ENCODE results near the gene FBXW5.

FBXW5 gene, protein sequence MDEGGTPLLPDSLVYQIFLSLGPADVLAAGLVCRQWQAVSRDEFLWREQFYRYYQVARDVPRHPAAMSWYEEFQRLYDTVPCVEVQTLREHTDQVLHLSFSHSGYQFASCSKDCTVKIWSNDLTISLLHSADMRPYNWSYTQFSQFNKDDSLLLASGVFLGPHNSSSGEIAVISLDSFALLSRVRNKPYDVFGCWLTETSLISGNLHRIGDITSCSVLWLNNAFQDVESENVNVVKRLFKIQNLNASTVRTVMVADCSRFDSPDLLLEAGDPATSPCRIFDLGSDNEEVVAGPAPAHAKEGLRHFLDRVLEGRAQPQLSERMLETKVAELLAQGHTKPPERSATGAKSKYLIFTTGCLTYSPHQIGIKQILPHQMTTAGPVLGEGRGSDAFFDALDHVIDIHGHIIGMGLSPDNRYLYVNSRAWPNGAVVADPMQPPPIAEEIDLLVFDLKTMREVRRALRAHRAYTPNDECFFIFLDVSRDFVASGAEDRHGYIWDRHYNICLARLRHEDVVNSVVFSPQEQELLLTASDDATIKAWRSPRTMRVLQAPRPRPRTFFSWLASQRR

DNA sequence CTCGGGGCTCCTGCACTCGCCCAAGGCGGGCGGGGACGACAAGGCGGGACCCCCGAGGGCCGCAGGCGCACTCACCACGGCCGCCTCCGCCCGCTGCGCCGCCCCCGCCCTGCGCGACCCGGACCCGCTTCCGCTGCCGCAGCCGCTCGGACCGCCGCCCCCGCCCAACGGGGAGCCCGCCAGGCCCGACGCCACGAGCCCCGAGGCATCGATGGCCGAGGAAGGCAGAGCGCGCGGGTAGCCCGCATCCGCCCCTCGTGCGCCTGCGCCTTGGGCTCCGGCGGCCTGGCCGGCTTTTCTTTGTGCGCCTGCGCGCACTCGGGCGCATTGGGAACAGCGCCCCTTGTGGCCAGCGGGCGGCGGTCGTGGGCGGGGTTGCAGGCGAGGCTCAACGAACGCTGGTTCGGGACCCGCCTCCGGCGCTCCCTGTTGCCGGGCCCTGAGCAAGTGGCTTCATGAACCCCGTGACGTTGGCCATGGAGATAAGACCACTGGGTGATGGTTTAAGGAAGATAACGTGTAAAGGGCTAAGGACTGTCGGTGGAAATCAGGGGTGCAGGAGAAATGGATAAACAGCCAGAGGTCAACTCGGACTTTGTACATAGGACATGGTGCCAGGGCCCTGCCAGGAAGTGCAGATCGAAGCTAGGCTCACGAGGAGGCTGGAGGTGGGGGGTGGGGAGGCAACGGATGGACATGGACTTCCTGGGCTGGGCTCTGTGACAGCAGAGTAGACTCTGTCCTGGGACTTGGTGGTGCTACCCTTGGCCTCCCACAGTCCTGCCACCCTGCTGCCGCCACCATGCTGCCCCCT lies at the start of gene FBXW5, which contains the start of gene C8G:
Gene FBXW5 (minus strand): TSS at position 220 of the 814 bp plus-strand sequence. CDS start 655 bp downstream, outside the sequence.
Gene C8G (plus strand): TSS at position 725 of the 814 bp plus-strand sequence. CDS start 78 bp downstream, at position 803.
- DNase-seq: peak; percentile 44

DNA sequence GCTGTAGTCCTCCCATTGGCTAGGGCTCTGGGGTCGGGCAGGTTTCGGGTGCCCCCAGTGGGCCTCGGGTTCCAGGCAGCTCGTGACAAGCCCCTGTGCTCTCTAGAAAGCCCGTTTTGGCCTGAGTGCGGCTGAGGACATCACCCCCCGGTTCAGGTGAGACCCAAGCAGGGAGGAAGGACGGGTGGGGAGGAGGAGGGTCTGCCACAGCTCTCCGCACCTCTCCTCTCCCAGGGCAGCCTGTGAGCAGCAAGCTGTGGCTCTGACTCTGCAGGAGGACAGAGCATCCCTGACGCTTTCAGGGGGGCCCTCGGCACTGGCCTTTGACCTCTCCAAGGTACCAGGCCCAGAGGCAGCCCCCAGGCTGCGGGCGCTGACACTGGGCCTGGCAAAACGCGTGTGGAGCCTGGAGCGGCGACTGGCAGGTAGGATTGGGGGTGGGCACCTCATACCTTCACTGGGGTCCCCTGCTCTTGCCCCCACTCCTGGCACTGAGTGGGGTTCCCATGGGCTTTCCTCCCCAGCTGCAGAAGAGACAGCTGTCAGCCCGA lies 48.4 kb upstream of the FBXW5 start:
- no peak for DNase-seq

DNA sequence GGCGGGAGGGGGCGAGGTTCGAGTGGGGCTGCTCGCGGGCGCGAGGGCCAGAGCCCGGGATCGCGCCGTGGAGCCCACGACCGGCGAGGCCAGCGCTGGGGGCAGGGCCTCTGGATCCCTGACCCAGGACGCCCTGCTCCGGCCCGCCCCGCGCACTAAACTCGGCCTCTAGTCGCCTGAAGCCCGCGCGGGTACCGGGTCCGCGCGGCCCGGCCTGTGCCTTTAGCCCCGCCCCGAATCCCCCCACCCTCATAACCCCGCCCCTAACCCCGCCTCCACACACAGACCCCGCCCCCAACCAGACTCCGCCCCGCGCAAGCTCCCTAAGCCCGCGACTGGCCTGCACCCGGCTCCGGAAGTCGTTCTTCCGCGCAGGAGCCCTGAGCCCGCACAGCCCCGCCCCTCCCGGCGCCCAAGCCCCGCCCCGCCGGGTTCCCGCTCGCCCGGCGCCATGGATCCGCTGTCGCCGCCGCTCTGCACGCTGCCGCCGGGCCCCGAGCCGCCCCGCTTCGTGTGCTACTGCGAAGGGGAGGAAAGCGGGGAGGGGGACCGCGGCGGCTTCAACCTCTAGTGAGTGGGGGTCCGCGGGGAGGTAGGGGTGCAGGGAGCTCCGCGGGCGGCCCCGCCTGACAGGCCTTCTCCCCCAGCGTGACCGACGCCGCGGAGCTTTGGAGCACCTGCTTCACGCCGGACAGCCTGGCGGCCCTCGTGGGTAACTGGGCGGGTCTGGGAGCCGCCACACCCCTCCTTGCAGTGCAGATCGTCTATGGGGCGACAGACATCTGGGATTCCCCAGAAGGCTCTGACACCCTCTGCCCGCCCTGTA lies 47.7 kb upstream of the FBXW5 start, which contains the start of gene PAXX:
Gene PAXX (plus strand): TSS at position 430 of the 826 bp plus-strand sequence. CDS start 22 bp downstream, at position 452.
- no peak for DNase-seq

DNA sequence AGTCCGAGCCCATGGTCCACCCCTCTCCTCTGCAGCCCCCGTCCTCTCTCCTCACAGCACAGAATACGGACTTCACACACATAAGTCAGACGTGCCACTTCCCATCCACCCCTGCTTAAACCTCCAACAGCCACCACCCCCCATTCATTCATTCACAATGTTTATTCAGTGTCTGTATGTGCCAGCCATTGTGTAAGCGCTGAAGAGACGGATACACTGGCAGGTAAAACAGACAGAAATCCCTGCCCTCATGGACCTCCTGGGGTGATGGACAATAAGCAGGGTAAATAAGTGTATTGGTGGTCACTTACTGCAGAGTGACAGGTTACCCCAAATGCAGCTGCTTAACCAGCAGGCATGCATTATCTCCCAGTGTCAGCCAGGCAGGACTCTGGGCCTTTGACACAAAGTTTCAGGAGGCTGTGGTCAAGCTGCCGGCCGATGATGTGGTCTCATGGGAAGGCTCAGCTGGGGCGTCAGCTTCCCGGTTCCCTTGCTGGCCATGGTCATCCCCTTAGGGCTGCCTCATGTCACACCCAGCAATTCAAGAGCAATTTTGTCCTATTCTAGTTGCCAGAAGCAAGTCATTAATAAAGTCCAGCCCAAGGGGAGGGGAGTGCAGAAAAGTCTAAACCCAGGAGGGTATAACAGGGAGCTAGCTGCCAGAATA lies 45.8 kb upstream of the FBXW5 start:
- DNase-seq: no peak

DNA sequence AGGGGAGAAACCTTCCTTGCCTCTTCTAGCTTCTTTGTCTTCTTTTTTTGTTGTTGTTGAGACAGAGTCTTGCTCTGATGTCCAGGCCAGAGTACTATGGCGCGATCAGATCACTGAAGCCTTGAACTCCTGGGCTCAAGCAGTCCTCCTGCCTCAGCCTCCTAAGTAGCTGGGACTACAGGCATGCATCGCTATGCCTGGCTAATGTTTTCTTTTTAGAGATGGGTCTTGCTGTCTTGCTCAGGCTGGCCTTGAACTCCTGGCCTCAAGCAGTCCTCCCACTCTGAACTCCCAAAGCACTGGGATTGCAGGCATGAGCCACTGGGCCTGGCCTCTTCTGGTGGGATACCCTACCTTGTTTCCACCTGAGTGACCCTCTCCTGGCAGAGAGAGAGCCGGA lies 44.3 kb upstream of the FBXW5 start:
- DNase-seq: no peak

DNA sequence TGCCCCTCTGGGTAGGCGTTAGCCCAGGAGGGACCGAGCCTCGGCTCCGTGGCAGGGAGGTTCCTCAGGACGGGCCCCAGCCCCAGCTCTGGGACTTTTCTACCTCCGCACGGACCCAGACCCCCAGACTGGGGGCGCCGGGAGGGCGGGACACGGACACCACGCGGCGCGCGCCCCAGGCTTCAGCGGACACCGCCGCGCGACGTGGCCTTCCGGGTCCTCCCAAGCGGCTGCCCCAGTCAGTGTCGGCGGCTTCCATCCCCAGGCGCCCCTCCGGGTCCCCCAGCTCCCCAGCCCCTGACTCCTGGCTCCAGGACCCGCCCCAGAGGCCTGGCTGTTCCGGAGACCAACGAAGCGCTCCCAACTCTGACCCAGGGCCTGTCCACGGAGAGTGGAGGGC lies 41.3 kb upstream of the FBXW5 start:
- DNase-seq: no peak

DNA sequence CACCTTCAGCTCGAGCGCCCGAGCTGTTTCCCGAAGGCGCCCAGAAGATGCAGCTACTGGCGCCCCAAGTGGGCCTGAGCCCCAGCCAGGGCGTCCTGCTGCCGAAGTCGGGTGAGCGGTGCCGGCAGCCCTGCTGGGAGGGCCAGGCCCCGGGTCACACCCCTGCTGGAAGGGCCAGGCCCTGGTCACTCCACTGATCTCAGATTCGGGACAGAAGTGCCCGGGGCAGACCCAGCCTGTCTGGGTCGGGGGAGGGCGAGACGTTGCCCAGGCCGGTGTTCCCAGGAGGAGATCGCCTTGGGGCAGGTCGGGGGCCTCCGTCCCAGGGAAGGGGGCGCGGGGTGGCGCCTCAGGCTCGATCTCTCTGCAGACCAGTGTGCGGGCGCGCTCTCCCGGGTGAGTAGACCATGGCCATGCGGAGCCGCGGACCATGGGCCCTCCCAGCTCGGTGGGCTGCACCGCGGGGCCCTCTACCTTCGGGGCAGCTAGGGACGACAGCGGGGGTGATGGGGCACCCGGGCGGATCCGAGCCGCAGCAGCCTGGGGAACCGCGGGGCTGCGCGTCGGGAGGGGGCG lies 40.6 kb upstream of the FBXW5 start:
- no peak for DNase-seq

DNA sequence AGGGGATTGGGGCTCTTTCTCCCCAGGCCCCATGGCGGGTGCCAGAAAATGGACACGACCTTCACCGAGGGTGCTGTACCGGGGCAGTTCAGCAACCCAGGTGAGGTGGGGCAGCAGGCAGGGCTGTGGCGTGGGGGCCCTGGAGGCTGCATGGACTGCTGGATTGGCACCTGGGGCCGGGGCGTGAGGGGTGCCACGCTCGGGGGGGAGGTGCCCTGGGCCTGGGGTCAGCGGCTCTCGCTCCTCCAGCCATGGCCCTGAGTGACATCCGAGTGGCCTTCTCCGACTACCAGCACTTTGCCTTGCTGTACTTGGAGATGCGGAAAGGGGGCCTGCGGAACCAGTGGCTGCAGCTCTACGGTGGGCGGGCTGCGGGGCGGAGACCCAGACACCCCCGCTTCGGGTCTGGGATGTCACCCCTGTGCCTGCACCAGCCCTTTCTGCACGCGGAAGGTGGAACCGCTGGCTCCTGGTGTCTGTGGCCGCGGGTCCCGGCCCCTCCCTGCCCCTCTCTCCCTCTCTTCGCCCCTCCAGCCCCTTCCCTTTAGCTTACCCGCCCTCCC lies 40.0 kb upstream of the FBXW5 start:
- no peak for DNase-seq

DNA sequence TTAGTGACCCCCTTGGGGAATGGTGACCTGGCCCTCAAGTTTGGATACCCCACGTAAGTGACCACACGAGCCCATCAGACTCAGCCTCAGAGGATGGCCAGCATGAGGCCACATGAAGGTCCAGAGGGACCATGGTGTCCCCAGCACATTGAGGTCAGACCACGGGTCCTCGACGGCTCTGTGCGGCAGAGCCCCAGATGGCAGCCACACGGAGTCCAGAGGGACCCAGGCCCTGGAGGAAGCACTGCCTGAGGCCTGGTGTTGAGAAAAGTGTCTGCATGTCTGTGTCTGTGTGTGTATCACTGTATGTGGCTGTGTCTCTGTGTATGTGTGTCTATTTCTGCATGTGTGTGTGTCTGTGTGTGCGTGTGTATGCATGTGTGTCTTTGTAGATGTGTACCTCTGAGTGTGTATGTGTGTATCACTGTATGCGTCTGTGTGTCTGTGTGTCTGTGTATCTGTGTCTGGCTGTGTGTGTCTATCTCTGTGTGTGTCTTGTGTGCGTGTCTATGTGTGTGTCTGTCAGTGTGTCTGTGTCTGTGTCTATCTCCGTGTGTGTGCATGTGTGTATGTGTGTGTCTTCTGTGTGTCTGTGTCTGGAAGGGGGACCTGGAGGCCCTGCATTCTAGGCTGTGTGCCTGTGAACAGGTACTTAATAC lies 39.2 kb upstream of the FBXW5 start:
- no peak for DNase-seq

DNA sequence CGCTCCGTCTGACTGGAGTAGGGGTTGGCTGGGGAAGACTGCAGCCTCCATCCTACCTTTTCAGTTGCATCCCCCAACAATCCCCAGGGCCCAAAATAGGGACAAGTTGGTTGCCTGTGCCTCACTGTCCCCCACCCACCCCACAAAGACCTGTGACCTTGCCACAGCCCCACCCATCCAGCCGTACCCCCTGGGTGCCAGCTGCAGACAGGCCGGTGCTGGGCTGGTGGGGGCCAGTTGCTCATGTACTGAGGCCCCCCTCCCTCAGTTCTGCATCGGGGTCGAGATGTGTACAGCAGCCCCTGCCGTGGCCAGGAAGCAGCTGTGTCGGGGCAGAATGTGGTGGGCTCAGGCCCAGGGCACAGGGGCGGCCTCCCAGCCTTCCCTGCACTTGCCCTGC lies 38.6 kb upstream of the FBXW5 start:
- no peak for DNase-seq

DNA sequence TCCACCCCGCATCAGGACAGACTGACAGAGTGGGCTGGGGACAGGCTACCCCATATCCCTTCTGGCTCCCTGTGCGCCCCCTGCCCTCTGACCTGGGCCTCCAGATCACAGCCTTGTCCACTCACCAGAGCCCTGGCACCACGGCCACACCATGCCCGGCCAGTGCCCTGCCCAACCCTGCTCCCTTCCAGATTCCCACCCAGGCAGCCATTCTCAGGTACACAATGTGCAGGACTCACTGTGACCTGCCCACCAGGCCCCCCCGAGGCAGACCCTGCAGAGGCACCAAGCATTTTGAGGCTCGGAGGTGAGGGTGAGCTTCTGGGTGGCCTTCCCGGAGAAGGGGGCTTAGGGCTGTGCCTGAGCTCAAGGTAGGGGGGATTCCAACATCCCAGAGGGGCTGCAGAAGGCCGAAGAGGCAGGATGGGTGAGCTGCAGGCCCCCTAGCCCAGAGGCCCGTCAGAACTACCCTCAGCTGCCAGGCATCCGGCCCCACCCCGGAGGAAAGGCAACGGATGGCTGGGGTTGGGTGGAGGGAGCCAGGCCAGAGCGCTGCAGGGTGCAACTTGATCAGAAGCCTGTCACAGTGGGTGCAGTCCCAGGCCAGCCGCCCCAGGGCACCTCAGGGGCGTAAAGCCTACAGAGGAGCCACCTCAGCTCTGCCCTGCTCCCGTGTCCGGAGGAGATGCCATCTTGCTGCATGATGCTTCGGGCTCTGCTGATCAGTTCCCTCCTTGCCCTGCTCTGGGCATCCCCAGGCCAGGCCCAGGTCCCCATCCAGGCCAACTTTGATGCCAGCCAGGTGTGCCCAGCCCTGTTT lies 37.9 kb upstream of the FBXW5 start, which contains the start of gene LCNL1:
Gene LCNL1 (plus strand): TSS at position 762 of the 820 bp plus-strand sequence. CDS start 594 bp downstream, outside the sequence.
- no peak for DNase-seq

DNA sequence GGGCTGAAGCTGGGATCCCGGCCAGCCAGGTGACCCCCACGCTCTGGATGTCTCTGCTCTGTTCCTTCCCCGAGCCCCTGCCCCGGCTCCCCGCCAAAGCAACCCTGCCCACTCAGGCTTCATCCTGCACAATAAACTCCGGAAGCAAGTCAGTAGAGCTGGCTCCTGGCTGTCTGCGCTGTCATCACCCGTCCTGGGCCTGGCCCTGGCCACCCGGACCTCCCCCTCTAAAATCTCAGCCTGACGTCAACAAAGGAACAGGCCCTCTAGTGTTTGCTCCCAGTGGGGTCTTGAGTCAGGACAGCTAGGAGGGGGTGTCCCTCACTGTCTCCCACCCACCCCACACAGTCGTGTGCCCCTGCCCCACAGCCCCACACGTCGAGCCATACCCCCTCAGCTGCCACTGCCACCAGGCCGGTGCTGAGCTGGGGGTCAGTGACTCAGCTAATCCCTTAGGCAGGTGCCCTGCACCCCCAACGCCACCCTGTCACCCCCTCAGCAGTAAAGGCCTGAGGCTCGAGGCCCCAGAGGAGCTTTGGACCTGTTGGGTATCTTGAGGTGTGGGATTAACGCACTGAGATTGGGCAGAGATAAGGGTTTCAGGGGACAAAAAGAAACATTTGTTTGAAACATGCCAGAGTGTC lies 37.2 kb upstream of the FBXW5 start:
- DNase-seq: no peak

DNA sequence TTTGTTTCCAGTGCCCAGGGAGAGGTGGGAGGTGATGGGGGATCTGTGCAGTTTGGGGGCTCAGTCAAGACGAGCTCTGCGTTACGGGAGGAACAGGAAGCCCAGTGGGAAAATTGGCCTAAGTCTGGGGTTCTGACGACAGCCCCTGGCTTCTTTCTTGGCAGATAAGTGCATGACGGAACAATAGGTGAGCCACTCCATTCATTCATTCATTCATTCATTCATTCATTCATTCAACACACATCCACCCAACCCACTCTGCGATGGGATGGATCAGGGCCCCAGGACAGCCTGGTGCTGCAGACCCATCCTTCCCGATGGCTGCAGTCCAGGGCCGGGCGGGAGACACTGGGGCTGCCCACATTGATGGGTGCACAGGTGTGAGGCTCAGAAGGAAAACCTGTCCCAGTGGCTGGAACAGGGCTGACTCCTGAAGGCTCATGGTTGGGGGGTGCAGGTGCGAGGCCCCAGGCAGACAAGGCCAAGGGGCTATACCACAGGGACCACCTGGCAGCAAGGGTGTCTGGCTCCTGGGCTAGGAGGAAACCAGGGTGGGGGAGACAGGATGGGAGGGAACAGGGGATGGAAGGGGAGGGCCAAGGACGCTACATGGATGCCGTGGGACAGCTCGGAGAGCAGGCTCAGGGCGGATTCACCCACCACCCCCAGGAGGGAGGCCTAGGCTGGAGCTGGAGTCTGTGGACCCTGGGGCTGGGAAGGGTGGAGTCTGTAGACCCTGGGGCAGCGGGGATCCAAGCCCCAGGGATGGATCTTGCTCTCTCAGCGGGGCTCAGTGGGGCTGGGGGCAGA lies 36.3 kb upstream of the FBXW5 start:
- DNase-seq: no peak

DNA sequence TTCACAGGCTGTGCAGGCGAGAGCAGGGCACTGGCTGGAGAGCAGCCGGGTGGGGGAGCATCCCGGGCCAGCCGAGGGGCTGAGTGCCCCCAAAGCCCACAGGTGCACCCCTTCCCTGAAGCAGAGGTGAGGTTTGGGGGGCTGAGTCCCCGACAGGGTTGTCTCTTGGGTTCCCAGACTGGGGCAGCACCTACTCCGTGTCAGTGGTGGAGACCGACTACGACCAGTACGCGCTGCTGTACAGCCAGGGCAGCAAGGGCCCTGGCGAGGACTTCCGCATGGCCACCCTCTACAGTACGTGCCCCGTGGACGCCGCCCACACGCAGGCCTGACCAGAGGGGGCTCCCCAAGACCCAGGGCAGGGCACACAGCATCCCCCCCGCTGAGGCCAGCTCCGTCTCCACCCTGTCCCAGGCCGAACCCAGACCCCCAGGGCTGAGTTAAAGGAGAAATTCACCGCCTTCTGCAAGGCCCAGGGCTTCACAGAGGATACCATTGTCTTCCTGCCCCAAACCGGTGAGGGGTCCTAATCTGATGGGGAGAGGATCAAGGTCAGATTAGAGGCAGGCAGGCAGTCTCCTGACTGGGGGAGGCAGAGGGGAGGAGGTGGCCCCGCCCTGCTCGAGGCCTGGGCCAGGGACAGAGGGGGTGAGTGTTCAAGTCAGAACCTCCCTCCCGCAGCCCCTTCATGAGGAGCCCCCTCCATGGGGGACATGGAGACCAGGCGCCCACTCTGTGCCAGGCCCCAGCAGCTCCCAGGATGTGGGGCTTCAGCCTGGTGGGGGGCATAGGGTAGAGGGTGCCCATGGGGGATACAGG lies 35.4 kb upstream of the FBXW5 start:
- no peak for DNase-seq

DNA sequence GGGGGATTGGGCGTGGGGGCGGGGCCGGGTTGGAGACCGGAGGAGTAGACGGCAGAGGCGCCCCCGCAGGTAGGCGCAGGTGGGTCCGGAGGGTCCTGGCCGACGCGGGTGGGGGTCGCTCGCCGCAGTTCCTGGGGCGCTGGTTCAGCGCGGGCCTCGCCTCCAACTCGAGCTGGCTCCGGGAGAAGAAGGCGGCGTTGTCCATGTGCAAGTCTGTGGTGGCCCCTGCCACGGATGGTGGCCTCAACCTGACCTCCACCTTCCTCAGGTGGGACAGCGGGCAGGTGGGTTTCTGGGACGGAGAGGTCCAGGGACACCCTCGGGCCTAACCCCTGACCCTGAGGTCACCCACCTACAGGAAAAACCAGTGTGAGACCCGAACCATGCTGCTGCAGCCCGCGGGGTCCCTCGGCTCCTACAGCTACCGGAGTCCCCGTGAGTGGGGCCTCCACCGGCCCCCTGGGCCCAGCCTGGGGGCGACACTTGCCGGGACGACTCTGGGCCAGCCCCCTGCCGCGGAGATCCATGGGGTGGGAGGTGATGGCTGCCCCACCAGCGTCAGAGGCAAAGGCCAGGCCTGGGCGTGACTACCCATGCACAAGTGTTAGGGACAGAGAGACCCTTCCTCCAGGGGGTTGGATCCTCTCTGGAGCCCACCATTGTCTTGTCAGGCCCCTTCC lies 34.5 kb upstream of the FBXW5 start:
- DNase-seq: no peak

Measured in NCI-H2081 treated with DMSO at 0.1 percent for 48 hours (cell line).